Memory B cell (primary cell): ENCODE results near the gene FGFR2.
"Not testable (repeated sequence)": the region's sequence is repeated elsewhere in the genome, so short reads cannot be mapped to it uniquely, and the experiment has no call there.

ENCODE experiments used
- ATAC-seq: fragments of 150-1000 bp; cut with Tn5 transposase; 2 replicates; pipeline ENCODE4 v1.10.0; 2021; ENCODE audit warnings: low read depth, mild to moderate bottlenecking, moderate library complexity
- DNase-seq, 2 donors: peaks; one replicate each; pipeline ENCODE4 v3.0.0; 2022; ENCODE audit warnings: low spot score in 2 of 2
- H3K27ac Mint-ChIP-seq: one replicate; pipeline ENCODE4 v1.8.0; 2022; ENCODE audit warnings: mild to moderate bottlenecking, moderate library complexity, mixed read lengths
- H3K27me3 Mint-ChIP-seq: one replicate; pipeline ENCODE4 v1.8.0; 2022; ENCODE audit warnings: mixed read lengths
- H3K36me3 Mint-ChIP-seq: one replicate; pipeline ENCODE4 v1.8.0; 2022; ENCODE audit warnings: mild to moderate bottlenecking, mixed read lengths
- H3K4me1 Mint-ChIP-seq: one replicate; pipeline ENCODE4 v1.8.0; 2022; ENCODE audit warnings: mixed read lengths
- H3K4me3 Mint-ChIP-seq: one replicate; pipeline ENCODE4 v1.8.0; 2022; ENCODE audit warnings: mild to moderate bottlenecking, moderate library complexity, mixed read lengths
- H3K9me3 Mint-ChIP-seq: one replicate; pipeline ENCODE4 v1.8.0; 2022; ENCODE audit warnings: mixed read lengths

FGFR2 gene

GRCh38 chr10:121567569-121567968, 30.7 kb downstream of the FGFR2 start:
- Mint-ChIP-seq H3K4me3 (no peak overlapping the region), H3K4me1 (no peaks in the 10 kb centered on the region), H3K27me3 (no peaks in the 10 kb centered on the region), H3K36me3 (no peaks in the 10 kb centered on the region), H3K9me3 (peaks cover 3% of the 10 kb centered on the region), H3K27ac (no peak overlapping the region)
- DNase-seq = no peak
- ATAC-seq = no peak

- Mint-ChIP-seq H3K9me3 (peaks cover 3% of the 10 kb centered on the region), H3K4me1 (no peaks in the 10 kb centered on the region), H3K36me3 (no peaks in the 10 kb centered on the region), H3K4me3 (no peak overlapping the region), H3K27me3 (no peaks in the 10 kb centered on the region), H3K27ac (no peak overlapping the region)
- DNase-seq = no peak
- ATAC-seq = no peak
Observed at GRCh38 chr10:121566755-121567154, 31.5 kb downstream of the FGFR2 start.

- no peak for ATAC-seq
- H3K27ac Mint-ChIP-seq = no peak overlapping the region
- no peak overlapping the region for H3K4me3 Mint-ChIP-seq
- DNase-seq = no peak
- no peaks in the 10 kb centered on the region for H3K4me1 Mint-ChIP-seq
- no peaks in the 10 kb centered on the region for H3K36me3 Mint-ChIP-seq
- H3K9me3 Mint-ChIP-seq = peaks cover 3% of the 10 kb centered on the region
- H3K27me3 Mint-ChIP-seq = no peaks in the 10 kb centered on the region
Observed at GRCh38 chr10:121559326-121560026, 38.8 kb downstream of the FGFR2 start.

- H3K27ac Mint-ChIP-seq = no peak overlapping the region
- H3K4me3 Mint-ChIP-seq = no peak overlapping the region
- no peaks in the 10 kb centered on the region for H3K27me3 Mint-ChIP-seq
- H3K4me1 Mint-ChIP-seq = no peaks in the 10 kb centered on the region
- no peak for ATAC-seq
- no peaks in the 10 kb centered on the region for H3K9me3 Mint-ChIP-seq
- no peaks in the 10 kb centered on the region for H3K36me3 Mint-ChIP-seq
- no peak for DNase-seq
Observed at GRCh38 chr10:121558238-121558637, 40.0 kb downstream of the FGFR2 start.

GRCh38 chr10:121556918-121557573, 41.2 kb downstream of the FGFR2 start:
- no peak overlapping the region for H3K4me3 Mint-ChIP-seq
- H3K9me3 Mint-ChIP-seq = no peaks in the 10 kb centered on the region
- H3K4me1 Mint-ChIP-seq = no peaks in the 10 kb centered on the region
- no peak for DNase-seq
- no peaks in the 10 kb centered on the region for H3K27me3 Mint-ChIP-seq
- H3K36me3 Mint-ChIP-seq = no peaks in the 10 kb centered on the region
- ATAC-seq = no peak
- H3K27ac Mint-ChIP-seq = no peak overlapping the region

- no peak for ATAC-seq
Observed at GRCh38 chr10:121556455-121556854, 41.8 kb downstream of the FGFR2 start.

GRCh38 chr10:121554916-121555315, 43.3 kb downstream of the FGFR2 start:
- H3K4me1 Mint-ChIP-seq, H3K27me3 Mint-ChIP-seq, H3K27ac Mint-ChIP-seq, H3K36me3 Mint-ChIP-seq, DNase-seq, H3K9me3 Mint-ChIP-seq, H3K4me3 Mint-ChIP-seq, ATAC-seq: not testable (repeated sequence)

More at GRCh38 chr10:121556455-121556854, 41.8 kb downstream of the FGFR2 start:
- Mint-ChIP-seq H3K27ac (no peak overlapping the region), H3K9me3 (no peaks in the 10 kb centered on the region), H3K27me3 (no peaks in the 10 kb centered on the region), H3K36me3 (no peaks in the 10 kb centered on the region), H3K4me3 (no peak overlapping the region), H3K4me1 (no peaks in the 10 kb centered on the region)
- no peak for DNase-seq

- H3K27ac Mint-ChIP-seq = no peak overlapping the region
- H3K27me3 Mint-ChIP-seq = no peaks in the 10 kb centered on the region
- no peak for DNase-seq
- ATAC-seq = no peak
- H3K36me3 Mint-ChIP-seq = no peaks in the 10 kb centered on the region
- peaks cover 3% of the 10 kb centered on the region for H3K9me3 Mint-ChIP-seq
- no peak overlapping the region for H3K4me3 Mint-ChIP-seq
- no peaks in the 10 kb centered on the region for H3K4me1 Mint-ChIP-seq
Observed at GRCh38 chr10:121553511-121554264, 44.6 kb downstream of the FGFR2 start.

GRCh38 chr10:121552746-121553145, 45.5 kb downstream of the FGFR2 start:
- Mint-ChIP-seq H3K27ac (no peak overlapping the region), H3K36me3 (no peaks in the 10 kb centered on the region), H3K4me3 (no peak overlapping the region), H3K4me1 (no peaks in the 10 kb centered on the region), H3K27me3 (no peaks in the 10 kb centered on the region), H3K9me3 (peaks cover 3% of the 10 kb centered on the region)
- DNase-seq = no peak
- no peak for ATAC-seq

GRCh38 chr10:121551210-121551885, 46.9 kb downstream of the FGFR2 start:
- no peak overlapping the region for H3K27ac Mint-ChIP-seq
- no peaks in the 10 kb centered on the region for H3K4me1 Mint-ChIP-seq
- ATAC-seq (no peak), DNase-seq (no peak)
- H3K36me3 Mint-ChIP-seq = no peaks in the 10 kb centered on the region
- no peaks in the 10 kb centered on the region for H3K27me3 Mint-ChIP-seq
- no peak overlapping the region for H3K4me3 Mint-ChIP-seq
- peaks cover 3% of the 10 kb centered on the region for H3K9me3 Mint-ChIP-seq

GRCh38 chr10:121544301-121544869, 53.9 kb downstream of the FGFR2 start:
- H3K36me3 Mint-ChIP-seq = no peaks in the 10 kb centered on the region
- ATAC-seq = no peak
- H3K9me3 Mint-ChIP-seq = peaks cover 7% of the 10 kb centered on the region
- no peaks in the 10 kb centered on the region for H3K27me3 Mint-ChIP-seq
- no peak for DNase-seq
- H3K4me3 Mint-ChIP-seq = no peak overlapping the region
- no peaks in the 10 kb centered on the region for H3K4me1 Mint-ChIP-seq
- H3K27ac Mint-ChIP-seq = no peak overlapping the region

GRCh38 chr10:121543545-121543944, 54.7 kb downstream of the FGFR2 start:
- Mint-ChIP-seq H3K36me3 (no peaks in the 10 kb centered on the region), H3K27me3 (no peaks in the 10 kb centered on the region), H3K27ac (no peak overlapping the region), H3K9me3 (peaks cover 7% of the 10 kb centered on the region), H3K4me3 (no peak overlapping the region), H3K4me1 (no peaks in the 10 kb centered on the region)
- no peak for DNase-seq
- no peak for ATAC-seq

- no peak for ATAC-seq
- Mint-ChIP-seq H3K27ac (no peak overlapping the region), H3K9me3 (peaks cover 7% of the 10 kb centered on the region)
Observed at GRCh38 chr10:121541450-121542120, 56.7 kb downstream of the FGFR2 start.

More at GRCh38 chr10:121541450-121542120, 56.7 kb downstream of the FGFR2 start:
- Mint-ChIP-seq H3K36me3 (no peaks in the 10 kb centered on the region), H3K27me3 (no peaks in the 10 kb centered on the region), H3K4me3 (no peak overlapping the region), H3K4me1 (no peaks in the 10 kb centered on the region)
- DNase-seq = no peak
